Ishikawa (cell line): Measurements from ENCODE around the gene FAM184A.

Experiments
- EGR1 ChIP-seq: IDR thresholded peaks from 2 replicates; pipeline ENCODE4 v1.6.1; 2012
- NFIC ChIP-seq: IDR thresholded peaks from 2 replicates; pipeline ENCODE4 v1.6.1; 2012
- RAD21 ChIP-seq: IDR thresholded peaks from 2 replicates; pipeline ENCODE4 v1.6.1; 2012; ENCODE audit warnings: low read depth
- TAF1 ChIP-seq: IDR thresholded peaks from 2 replicates; pipeline ENCODE4 v1.6.1; 2012; ENCODE audit warnings: low read depth, mild to moderate bottlenecking
- TF ChIP-seq, protein P1 (sequence below): IDR thresholded peaks from 2 replicates; pipeline ENCODE4 v1.6.1; 2012; ENCODE audit warnings: low read depth, mild to moderate bottlenecking
- TF ChIP-seq, protein P2 (sequence below): IDR thresholded peaks from 2 replicates; pipeline ENCODE4 v1.6.1; 2012

GRCh38 chr6:119035459-119035858, 43.0 kb downstream of the FAM184A start:
- TF ChIP-seq, protein P1, sequence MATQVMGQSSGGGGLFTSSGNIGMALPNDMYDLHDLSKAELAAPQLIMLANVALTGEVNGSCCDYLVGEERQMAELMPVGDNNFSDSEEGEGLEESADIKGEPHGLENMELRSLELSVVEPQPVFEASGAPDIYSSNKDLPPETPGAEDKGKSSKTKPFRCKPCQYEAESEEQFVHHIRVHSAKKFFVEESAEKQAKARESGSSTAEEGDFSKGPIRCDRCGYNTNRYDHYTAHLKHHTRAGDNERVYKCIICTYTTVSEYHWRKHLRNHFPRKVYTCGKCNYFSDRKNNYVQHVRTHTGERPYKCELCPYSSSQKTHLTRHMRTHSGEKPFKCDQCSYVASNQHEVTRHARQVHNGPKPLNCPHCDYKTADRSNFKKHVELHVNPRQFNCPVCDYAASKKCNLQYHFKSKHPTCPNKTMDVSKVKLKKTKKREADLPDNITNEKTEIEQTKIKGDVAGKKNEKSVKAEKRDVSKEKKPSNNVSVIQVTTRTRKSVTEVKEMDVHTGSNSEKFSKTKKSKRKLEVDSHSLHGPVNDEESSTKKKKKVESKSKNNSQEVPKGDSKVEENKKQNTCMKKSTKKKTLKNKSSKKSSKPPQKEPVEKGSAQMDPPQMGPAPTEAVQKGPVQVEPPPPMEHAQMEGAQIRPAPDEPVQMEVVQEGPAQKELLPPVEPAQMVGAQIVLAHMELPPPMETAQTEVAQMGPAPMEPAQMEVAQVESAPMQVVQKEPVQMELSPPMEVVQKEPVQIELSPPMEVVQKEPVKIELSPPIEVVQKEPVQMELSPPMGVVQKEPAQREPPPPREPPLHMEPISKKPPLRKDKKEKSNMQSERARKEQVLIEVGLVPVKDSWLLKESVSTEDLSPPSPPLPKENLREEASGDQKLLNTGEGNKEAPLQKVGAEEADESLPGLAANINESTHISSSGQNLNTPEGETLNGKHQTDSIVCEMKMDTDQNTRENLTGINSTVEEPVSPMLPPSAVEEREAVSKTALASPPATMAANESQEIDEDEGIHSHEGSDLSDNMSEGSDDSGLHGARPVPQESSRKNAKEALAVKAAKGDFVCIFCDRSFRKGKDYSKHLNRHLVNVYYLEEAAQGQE = no peak
- TF ChIP-seq RAD21 (no peak), NFIC (no peak), TAF1 (no peak), EGR1 (no peak)
- TF ChIP-seq, protein P2, sequence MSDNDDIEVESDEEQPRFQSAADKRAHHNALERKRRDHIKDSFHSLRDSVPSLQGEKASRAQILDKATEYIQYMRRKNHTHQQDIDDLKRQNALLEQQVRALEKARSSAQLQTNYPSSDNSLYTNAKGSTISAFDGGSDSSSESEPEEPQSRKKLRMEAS = no peak
